GM12878 (cell line): ENCODE measurements around the gene ME1. TPM values are rescaled to one million over a fixed set of nuclear protein-coding genes. Genes with fewer than 3 reads are reported as not detected.

Experiments used
- ATAC-seq: fragments of 200-7000 bp; cut with Tn5 transposase; 3 replicates; pipeline ENCODE4 v1.9.1; 2020; ENCODE audit warnings: mild to moderate bottlenecking, moderate library complexity
- BruUV-seq: library from RNA; stranded (reverse); fragments of 400-500 nt; replicated peaks from 2 replicates; lab custom pipeline; 2021; lab: Mats Ljungman, UMichigan
- CTCF ChIA-PET: fragments of 300-600 bp; sonication (Branson Sonifier 250); formaldehyde crosslinking; extraction: SDS; loops from one replicate; lab custom pipeline; 2021; ENCODE audit warnings: inconsistent platforms; lab: Yijun Ruan, JAX
- POLR2A ChIA-PET: fragments of 350-600 bp; formaldehyde crosslinking; extraction: SDS; loops from one replicate; lab custom pipeline; 2021; ENCODE audit warnings: inconsistent platforms; lab: Charles Lee
- RAD21 ChIA-PET: fragments of 300-600 bp; sonication (Branson Sonifier 250); formaldehyde crosslinking; loops from one replicate; lab custom pipeline; 2023; ENCODE audit warnings: antibody characterized with exemption; ENCODE audit not compliant: unreplicated experiment; lab: Charles Lee
- SMC1A ChIA-PET: fragments of 300-600 bp; sonication (Branson Sonifier 250); formaldehyde crosslinking; loops from one replicate; lab custom pipeline; 2023; ENCODE audit not compliant: unreplicated experiment, uncharacterized antibody; lab: Charles Lee
- DNase-seq: peaks from one replicate; pipeline ENCODE4 v3.0.0-alpha.2; 2011; ENCODE audit warnings: low read depth, low spot score
- FAIRE-seq: peaks from 3 replicates; lab custom pipeline; 2011; peaks lifted over from hg19 to GRCh38; lab: Jason Lieb, UNC
- H2AFZ ChIP-seq: 2 replicates; pipeline ENCODE4 v1.6.0; 2011; ENCODE audit warnings: low read depth, low read length, control low read depth; ENCODE audit not compliant: control insufficient read depth
- H3K27ac ChIP-seq: 2 replicates; pipeline ENCODE4 v1.5.1; 2011; ENCODE audit warnings: control low read depth; ENCODE audit not compliant: control insufficient read depth, insufficient read depth
- H3K27me3 ChIP-seq, 2 experiments: replicated peaks in 1 of 2; 2 replicates each; pipeline versions ENCODE4 v1.6.0 to v1.6.1; 2011; ENCODE audit warnings: low read length in 1 of 2; ENCODE audit not compliant: control insufficient read depth in 2 of 2, insufficient read depth in 2 of 2
- H3K36me3 ChIP-seq, 2 experiments: 2 replicates each; pipeline ENCODE4 v1.5.1; 2011; ENCODE audit warnings: low read length in 1 of 2; ENCODE audit not compliant: control insufficient read depth in 2 of 2, insufficient read depth in 2 of 2
- H3K4me1 ChIP-seq: 2 replicates; pipeline ENCODE4 v1.6.1; 2011; ENCODE audit warnings: mild to moderate bottlenecking, low read length, moderate library complexity, mixed read lengths; ENCODE audit not compliant: control insufficient read depth, insufficient read depth
- H3K4me2 ChIP-seq: 2 replicates; pipeline ENCODE4 v1.6.0; 2011; ENCODE audit warnings: control low read depth; ENCODE audit not compliant: control insufficient read depth, insufficient read depth
- H3K4me3 ChIP-seq: fragments of 200-600 bp; sonication (generic); 2 replicates; pipeline ENCODE4 v1.5.1; 2016
- H3K79me2 ChIP-seq: 2 replicates; pipeline ENCODE4 v1.6.0; 2011; ENCODE audit warnings: low read length; ENCODE audit not compliant: control insufficient read depth, insufficient read depth
- H3K9ac ChIP-seq: 2 replicates; pipeline ENCODE4 v1.8.0; 2011; ENCODE audit warnings: low read length, control low read depth, mixed read lengths; ENCODE audit not compliant: control insufficient read depth, insufficient read depth
- H3K9me3 ChIP-seq: replicated peaks from 3 replicates; pipeline ENCODE4 v1.5.1; 2011; ENCODE audit warnings: mild to moderate bottlenecking, low read length; ENCODE audit not compliant: control insufficient read depth, insufficient read depth
- H4K20me1 ChIP-seq: 2 replicates; pipeline ENCODE4 v1.6.0; 2011; ENCODE audit not compliant: control insufficient read depth, insufficient read depth
- CREB1 ChIP-seq: IDR thresholded peaks from 2 replicates; pipeline ENCODE4 v1.6.1; 2012; ENCODE audit warnings: low read depth, mild to moderate bottlenecking, inconsistent platforms
- DPF2 ChIP-seq: fragments of 450-650 bp; IDR thresholded peaks from 2 replicates; pipeline ENCODE4 v1.6.1; 2017; ENCODE audit warnings: mild to moderate bottlenecking
- MYC ChIP-seq: IDR thresholded peaks from 2 replicates; pipeline ENCODE4 v1.6.1; 2011; ENCODE audit warnings: mild to moderate bottlenecking, low read length, moderate library complexity, inconsistent platforms; ENCODE audit not compliant: insufficient read depth, insufficient replicate concordance, insufficient read length, severe bottlenecking
- NFYA ChIP-seq: IDR thresholded peaks from 2 replicates; pipeline ENCODE4 v1.6.1; 2011; ENCODE audit warnings: low read depth, mild to moderate bottlenecking, low read length, improper control_type of control experiment, borderline replicate concordance
- NR2F1 ChIP-seq: fragments of 450-650 bp; conservative IDR thresholded peaks from 2 replicates; pipeline ENCODE4 v1.6.1; 2017; ENCODE audit warnings: mild to moderate bottlenecking
- RUNX3 ChIP-seq: IDR thresholded peaks from 2 replicates; pipeline ENCODE4 v1.6.1; 2012; ENCODE audit warnings: low read length, inconsistent platforms
- SMAD1 ChIP-seq: fragments of 450-650 bp; IDR thresholded peaks from 2 replicates; pipeline ENCODE4 v1.6.1; 2018; ENCODE audit warnings: mild to moderate bottlenecking, low read depth; ENCODE audit not compliant: partially characterized antibody
- TARDBP ChIP-seq: IDR thresholded peaks from 2 replicates; pipeline ENCODE4 v1.6.1; 2016; ENCODE audit warnings: borderline replicate concordance
- TCF3 ChIP-seq: IDR thresholded peaks from 2 replicates; pipeline ENCODE4 v1.6.1; 2012; ENCODE audit warnings: low read depth, mild to moderate bottlenecking, low read length, borderline replicate concordance; ENCODE audit not compliant: insufficient read depth
- ZBED1 ChIP-seq: IDR thresholded peaks from 2 replicates; pipeline ENCODE4 v1.6.1; 2016; ENCODE audit warnings: borderline replicate concordance
- ZNF24 ChIP-seq: fragments of 450-650 bp; IDR thresholded peaks from 2 replicates; pipeline ENCODE4 v1.6.1; 2017; ENCODE audit warnings: antibody characterized with exemption, mild to moderate bottlenecking
- WGBS: methylation state at CpG from one replicate; pipeline ENCODE4 v1.1.6; 2016; ENCODE audit warnings: low lambda C conversion rate; ENCODE audit not compliant: insufficient replicate concordance, insufficient coverage; ENCODE audit errors: missing lambda C conversion rate; 5-methylcytosine and 5-hydroxymethylcytosine counted together
- in situ Hi-C: fragments of 300-500 bp; cut with MboI; formaldehyde crosslinking; loops from 9 replicates; pipeline ENCODE4 v1.14.3; 2018; ENCODE audit warnings: mixed read lengths
- intact Hi-C: fragments of 100-400 bp; cut with micrococcal nuclease; formaldehyde crosslinking; loops from one replicate; pipeline ENCODE4 v1.14.2; 2022; ENCODE audit not compliant: unreplicated experiment
- polyA plus RNA-seq, 11 experiments: library from polyadenylated mRNA; depleted of rRNA in 4 of 11; unstranded in 6 of 11; stranded (reverse) in 5 of 11; fragments of >200 nt; fragmentation: Nextera tagmentation in 4 of 11; fragmentation: Illumina TruSeq in 1 of 11; extraction: Ambion mirVana in 4 of 11; extraction: Trizol in 1 of 11; gene quantifications; 1 replicate in 1 of 11; 2 replicates in 10 of 11; pipeline versions ENCODE4 v1.2.1 to v1.2.3, GENCODE V29; 2011 to 2016; ENCODE audit warnings: inconsistent platforms in 2 of 11, missing spikeins in 2 of 11, low read depth in 1 of 11
- total RNA-seq, 4 experiments: library from RNA; depleted of rRNA in 3 of 4; stranded (reverse); fragments of >200 nt in 3 of 4; fragmentation: Illumina TruSeq in 1 of 4; extraction: Trizol in 1 of 4; gene quantifications; 2 replicates each; pipeline versions ENCODE4 v1.2.1 to v1.2.3, GENCODE V29; 2013 to 2021
- TF ChIP-seq, protein P1 (sequence below): fragments of 450-650 bp; IDR thresholded peaks from 2 replicates; pipeline ENCODE4 v1.6.1; 2017; ENCODE audit warnings: antibody characterized with exemption, mild to moderate bottlenecking, moderate library complexity
- TF ChIP-seq, protein P2 (sequence below): IDR thresholded peaks from 2 replicates; pipeline ENCODE4 v1.6.1; 2012; ENCODE audit warnings: mild to moderate bottlenecking, low read depth, low read length
- TF ChIP-seq, protein P3 (sequence below): IDR thresholded peaks from 2 replicates; pipeline ENCODE4 v1.6.1; 2012; ENCODE audit warnings: improper control_type of control experiment, low read depth, low read length; ENCODE audit not compliant: insufficient replicate concordance

The ME1 gene
- total and polyA plus RNA-seq, 10 of the 15 experiments (the other 5 are each of a cell fraction or from before 2014, with no cell fraction given): 3.6 to 11.8 (median 8.4) TPM

DNA sequence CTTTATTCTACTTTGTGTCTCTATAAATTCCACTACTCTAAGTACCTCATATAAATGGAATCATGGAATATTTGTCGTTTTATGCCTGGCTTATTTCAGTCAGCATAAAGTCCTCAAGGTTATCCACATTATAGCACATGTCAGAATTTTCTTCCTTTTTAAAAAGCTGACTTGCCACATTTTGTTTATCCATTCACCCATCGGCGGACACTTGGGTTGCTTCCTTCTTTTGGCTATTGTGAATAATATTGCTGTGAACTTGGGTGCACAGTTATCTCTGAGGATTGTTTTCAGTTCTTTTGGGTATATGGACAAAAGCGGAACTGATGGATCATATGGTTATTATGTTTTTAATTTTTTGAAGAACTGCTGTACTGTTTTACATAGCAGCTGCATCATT, 39.1 kb upstream of the ME1 start:
- no peak overlapping the region for H3K9ac ChIP-seq
- ChIA-PET SMC1A (no interaction called here), CTCF (no interaction called here), RAD21 (no interaction called here), POLR2A (no interaction called here)
- DNase-seq (no peak), ATAC-seq (no peak), FAIRE-seq (no peak)
- BruUV-seq: no TSS peak
- no peaks in the 10 kb centered on the region for H3K9me3 ChIP-seq
- H3K4me3 ChIP-seq: no peak overlapping the region
- intact Hi-C loops: no loop called here
- H3K36me3 ChIP-seq: no peaks in the 10 kb centered on the region
- H3K4me1 ChIP-seq: no peaks in the 10 kb centered on the region
- H2AFZ ChIP-seq: no peak overlapping the region
- H3K4me2 ChIP-seq: no peak overlapping the region
- no peak overlapping the region for H3K27ac ChIP-seq
- in situ Hi-C loops: no loop called here
- H3K27me3 ChIP-seq: no peaks in the 10 kb centered on the region
- WGBS: 64% methylated on average over 4 of the region's 4 CpGs
- no peaks in the 10 kb centered on the region for H3K79me2 ChIP-seq
- no peaks in the 10 kb centered on the region for H4K20me1 ChIP-seq
- TF ChIP-seq DPF2 (no peak), RUNX3 (no peak), NFYA (no peak), MYC (no peak), TCF3 (no peak), SMAD1 (no peak), CREB1 (no peak), ZNF24 (no peak), TARDBP (no peak), ZBED1 (no peak), NR2F1 (no peak)
- TF ChIP-seq, protein P1, sequence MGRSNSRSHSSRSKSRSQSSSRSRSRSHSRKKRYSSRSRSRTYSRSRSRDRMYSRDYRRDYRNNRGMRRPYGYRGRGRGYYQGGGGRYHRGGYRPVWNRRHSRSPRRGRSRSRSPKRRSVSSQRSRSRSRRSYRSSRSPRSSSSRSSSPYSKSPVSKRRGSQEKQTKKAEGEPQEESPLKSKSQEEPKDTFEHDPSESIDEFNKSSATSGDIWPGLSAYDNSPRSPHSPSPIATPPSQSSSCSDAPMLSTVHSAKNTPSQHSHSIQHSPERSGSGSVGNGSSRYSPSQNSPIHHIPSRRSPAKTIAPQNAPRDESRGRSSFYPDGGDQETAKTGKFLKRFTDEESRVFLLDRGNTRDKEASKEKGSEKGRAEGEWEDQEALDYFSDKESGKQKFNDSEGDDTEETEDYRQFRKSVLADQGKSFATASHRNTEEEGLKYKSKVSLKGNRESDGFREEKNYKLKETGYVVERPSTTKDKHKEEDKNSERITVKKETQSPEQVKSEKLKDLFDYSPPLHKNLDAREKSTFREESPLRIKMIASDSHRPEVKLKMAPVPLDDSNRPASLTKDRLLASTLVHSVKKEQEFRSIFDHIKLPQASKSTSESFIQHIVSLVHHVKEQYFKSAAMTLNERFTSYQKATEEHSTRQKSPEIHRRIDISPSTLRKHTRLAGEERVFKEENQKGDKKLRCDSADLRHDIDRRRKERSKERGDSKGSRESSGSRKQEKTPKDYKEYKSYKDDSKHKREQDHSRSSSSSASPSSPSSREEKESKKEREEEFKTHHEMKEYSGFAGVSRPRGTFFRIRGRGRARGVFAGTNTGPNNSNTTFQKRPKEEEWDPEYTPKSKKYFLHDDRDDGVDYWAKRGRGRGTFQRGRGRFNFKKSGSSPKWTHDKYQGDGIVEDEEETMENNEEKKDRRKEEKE: no peak
- TF ChIP-seq, protein P2, sequence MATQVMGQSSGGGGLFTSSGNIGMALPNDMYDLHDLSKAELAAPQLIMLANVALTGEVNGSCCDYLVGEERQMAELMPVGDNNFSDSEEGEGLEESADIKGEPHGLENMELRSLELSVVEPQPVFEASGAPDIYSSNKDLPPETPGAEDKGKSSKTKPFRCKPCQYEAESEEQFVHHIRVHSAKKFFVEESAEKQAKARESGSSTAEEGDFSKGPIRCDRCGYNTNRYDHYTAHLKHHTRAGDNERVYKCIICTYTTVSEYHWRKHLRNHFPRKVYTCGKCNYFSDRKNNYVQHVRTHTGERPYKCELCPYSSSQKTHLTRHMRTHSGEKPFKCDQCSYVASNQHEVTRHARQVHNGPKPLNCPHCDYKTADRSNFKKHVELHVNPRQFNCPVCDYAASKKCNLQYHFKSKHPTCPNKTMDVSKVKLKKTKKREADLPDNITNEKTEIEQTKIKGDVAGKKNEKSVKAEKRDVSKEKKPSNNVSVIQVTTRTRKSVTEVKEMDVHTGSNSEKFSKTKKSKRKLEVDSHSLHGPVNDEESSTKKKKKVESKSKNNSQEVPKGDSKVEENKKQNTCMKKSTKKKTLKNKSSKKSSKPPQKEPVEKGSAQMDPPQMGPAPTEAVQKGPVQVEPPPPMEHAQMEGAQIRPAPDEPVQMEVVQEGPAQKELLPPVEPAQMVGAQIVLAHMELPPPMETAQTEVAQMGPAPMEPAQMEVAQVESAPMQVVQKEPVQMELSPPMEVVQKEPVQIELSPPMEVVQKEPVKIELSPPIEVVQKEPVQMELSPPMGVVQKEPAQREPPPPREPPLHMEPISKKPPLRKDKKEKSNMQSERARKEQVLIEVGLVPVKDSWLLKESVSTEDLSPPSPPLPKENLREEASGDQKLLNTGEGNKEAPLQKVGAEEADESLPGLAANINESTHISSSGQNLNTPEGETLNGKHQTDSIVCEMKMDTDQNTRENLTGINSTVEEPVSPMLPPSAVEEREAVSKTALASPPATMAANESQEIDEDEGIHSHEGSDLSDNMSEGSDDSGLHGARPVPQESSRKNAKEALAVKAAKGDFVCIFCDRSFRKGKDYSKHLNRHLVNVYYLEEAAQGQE: no peak
- TF ChIP-seq, protein P3, sequence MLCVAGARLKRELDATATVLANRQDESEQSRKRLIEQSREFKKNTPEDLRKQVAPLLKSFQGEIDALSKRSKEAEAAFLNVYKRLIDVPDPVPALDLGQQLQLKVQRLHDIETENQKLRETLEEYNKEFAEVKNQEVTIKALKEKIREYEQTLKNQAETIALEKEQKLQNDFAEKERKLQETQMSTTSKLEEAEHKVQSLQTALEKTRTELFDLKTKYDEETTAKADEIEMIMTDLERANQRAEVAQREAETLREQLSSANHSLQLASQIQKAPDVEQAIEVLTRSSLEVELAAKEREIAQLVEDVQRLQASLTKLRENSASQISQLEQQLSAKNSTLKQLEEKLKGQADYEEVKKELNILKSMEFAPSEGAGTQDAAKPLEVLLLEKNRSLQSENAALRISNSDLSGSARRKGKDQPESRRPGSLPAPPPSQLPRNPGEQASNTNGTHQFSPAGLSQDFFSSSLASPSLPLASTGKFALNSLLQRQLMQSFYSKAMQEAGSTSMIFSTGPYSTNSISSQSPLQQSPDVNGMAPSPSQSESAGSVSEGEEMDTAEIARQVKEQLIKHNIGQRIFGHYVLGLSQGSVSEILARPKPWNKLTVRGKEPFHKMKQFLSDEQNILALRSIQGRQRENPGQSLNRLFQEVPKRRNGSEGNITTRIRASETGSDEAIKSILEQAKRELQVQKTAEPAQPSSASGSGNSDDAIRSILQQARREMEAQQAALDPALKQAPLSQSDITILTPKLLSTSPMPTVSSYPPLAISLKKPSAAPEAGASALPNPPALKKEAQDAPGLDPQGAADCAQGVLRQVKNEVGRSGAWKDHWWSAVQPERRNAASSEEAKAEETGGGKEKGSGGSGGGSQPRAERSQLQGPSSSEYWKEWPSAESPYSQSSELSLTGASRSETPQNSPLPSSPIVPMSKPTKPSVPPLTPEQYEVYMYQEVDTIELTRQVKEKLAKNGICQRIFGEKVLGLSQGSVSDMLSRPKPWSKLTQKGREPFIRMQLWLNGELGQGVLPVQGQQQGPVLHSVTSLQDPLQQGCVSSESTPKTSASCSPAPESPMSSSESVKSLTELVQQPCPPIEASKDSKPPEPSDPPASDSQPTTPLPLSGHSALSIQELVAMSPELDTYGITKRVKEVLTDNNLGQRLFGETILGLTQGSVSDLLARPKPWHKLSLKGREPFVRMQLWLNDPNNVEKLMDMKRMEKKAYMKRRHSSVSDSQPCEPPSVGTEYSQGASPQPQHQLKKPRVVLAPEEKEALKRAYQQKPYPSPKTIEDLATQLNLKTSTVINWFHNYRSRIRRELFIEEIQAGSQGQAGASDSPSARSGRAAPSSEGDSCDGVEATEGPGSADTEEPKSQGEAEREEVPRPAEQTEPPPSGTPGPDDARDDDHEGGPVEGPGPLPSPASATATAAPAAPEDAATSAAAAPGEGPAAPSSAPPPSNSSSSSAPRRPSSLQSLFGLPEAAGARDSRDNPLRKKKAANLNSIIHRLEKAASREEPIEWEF: no peak
